ENCODE results near the gene BIRC7.
"Not testable (repeated sequence)": the region's sequence is repeated elsewhere in the genome, so short reads cannot be mapped to it uniquely, and the experiment has no call there.

Gene BIRC7

DNA sequence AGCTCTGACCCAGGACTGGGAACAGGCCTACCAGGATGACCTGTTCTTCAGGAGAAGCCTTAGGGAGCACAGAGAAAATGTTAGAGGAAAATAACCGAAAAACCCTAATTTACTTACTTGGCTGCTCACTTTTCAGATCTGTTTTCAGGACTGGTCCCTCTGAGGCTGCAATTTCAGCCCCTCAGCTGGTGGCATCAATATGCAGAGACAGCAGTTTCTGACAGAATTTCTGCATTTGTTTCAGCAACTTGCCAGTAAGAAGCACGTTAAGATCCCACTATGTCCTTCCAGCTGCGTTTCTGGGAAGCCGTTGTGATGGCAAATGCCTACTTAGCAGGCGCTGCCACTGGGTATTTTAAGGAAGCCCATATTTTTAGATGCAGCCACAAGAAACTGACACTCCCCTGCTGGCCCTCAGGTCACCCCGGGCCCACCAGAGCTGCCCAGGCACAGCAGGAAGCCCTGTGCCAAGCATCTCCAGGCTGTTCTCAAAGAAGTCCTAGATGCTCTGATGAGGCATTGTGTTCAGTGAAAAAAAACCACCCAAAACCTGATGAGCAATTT, 27.3 kb upstream of the BIRC7 start:
- DNase-seq (ENCODE audit: low read depth) = no peak

- DNase-seq (ENCODE audit: low read depth) = no peak
Measured at GRCh38 chr20:63210011-63210605, 25.6 kb upstream of the BIRC7 start.

- no peak for DNase-seq (ENCODE audit: low read depth)
Measured at GRCh38 chr20:63212393-63212730, 23.3 kb upstream of the BIRC7 start.

- DNase-seq (ENCODE audit: low read depth) = no peak
Measured at GRCh38 chr20:63212792-63213191, 22.9 kb upstream of the BIRC7 start.

GRCh38 chr20:63214514-63214913, 21.2 kb upstream of the BIRC7 start:
- no peak for DNase-seq (ENCODE audit: low read depth)

DNA sequence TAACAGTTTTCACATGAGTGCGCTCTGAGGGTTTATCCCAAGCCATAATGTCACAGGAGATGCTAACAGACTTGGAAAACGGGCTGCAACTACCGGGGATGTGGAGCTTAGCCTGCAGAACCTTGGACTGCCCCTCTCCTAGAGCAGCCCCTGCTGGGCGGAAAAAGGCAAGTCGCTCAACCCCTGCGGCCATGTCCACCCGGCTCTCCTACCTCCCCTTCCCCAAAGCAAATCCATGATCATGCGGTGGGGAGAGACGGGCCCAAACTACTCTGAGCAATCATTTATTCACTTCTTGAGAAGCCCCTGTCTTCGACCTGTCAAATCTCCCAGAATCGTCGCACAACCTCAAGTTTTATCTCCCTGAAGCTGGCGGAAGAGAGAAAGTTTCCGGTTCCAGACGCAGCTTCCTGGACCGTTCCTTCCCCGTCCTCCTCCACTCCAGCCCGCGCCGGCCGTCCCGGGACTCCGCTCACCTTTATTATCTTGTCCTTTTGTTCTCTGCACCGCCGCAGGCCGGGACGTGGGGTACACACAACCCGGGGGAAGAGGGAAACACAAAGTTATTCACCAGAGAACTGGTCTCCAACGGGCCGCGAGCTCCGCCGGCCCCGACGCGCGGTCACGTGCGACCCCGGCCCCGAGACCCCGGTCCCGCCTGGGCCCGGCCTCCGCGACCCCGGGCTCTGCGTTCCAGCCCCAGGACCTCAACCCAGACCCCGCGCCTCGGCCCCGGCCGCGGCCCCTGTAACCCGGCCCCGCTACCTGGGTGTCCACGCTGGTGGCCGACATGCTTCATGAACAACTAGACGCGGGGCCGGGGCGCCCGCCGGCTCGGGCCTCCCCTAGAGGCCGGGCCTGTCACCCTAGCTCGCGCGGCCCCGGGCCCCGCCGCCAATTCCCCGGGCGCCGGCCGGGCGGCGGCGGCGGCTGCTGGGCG, 20.3 kb upstream of the BIRC7 start:
- no peak for DNase-seq (ENCODE audit: low read depth)

GRCh38 chr20:63216041-63216848, 19.5 kb upstream of the BIRC7 start, which contains the start of gene YTHDF1:
YTHDF1 (minus strand) TSS chr20:63216131; CDS start chr20:63215892, 239 bp downstream.
- DNase-seq (ENCODE audit: low read depth) = peak; percentile 82

- no peak for DNase-seq (ENCODE audit: low read depth)
Measured at GRCh38 chr20:63216849-63217471, 18.7 kb upstream of the BIRC7 start.

DNA sequence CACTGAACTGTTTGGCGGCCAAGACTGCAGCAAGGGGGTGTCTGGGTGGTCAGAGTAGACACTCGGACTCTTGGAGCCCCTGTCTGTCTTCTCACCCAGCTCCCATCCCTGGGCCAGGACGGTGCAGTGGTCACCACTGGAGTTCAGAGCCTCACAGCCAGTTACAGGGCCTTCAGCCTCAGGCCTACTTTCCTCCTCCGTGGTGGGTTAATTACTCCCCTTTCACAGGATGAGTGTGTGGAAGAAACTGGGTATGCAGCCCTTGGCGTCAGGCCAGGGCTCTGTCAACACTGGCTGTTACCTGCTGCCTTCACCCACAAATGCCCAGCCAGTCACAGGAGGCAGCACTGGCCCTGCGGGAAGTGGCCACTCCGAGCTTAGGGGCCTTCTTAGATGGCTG, 18.0 kb upstream of the BIRC7 start:
- DNase-seq (ENCODE audit: low read depth) = no peak

DNA sequence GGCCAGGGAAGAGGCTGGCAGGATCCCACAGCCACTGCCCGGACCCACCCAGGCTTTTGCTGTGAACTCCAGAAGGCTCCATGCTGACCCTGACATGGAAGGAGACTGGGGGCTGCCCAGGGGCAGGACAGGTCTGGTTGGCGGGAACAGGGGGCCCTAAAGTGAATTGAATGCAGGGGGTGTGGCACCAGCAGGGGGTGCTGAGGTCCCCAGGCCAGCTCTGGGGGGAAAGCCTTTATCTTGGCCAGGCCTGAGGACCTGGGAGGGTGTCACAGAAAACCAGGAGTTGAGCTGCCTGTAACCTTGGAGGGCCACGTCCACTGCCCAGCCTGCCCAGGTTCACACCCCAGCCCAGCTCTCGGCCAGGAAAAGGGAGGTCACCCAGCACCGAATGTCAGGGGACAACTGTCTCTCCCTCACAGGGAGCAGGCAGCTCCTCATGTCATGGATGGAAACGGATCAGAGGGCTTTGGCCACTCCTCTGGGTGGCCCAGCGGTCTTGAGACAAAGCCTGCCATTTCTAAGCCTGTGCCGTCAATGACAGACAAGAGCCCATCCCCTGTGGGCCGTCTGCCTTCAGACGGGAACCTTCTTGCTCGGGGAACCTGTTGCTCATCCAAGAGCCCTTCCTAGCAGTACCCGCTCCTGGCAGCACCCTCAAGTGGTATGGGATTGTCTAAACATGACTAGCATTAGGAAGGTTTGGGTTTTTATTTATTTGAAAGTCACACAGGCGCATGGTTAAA, 16.8 kb upstream of the BIRC7 start:
- DNase-seq (ENCODE audit: low read depth) = no peak

DNA sequence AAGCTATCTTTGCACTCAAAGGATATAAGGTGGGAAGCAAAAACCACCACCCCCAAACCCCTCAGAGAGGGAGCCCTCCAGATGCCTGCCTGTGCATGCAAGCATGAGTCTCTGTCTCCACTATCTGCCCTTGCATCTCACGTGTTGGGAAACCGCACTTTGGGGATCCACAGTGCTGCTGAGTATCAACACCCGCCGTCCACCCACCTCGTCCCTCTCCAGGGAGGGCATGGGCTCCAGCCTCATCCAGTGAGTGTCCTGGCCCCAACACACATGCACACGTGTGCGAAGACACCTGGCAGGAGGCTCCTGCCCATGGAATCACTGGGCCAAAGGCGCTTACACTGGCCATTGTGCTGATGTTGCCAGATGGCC, 16.3 kb upstream of the BIRC7 start:
- no peak for DNase-seq (ENCODE audit: low read depth)

DNA sequence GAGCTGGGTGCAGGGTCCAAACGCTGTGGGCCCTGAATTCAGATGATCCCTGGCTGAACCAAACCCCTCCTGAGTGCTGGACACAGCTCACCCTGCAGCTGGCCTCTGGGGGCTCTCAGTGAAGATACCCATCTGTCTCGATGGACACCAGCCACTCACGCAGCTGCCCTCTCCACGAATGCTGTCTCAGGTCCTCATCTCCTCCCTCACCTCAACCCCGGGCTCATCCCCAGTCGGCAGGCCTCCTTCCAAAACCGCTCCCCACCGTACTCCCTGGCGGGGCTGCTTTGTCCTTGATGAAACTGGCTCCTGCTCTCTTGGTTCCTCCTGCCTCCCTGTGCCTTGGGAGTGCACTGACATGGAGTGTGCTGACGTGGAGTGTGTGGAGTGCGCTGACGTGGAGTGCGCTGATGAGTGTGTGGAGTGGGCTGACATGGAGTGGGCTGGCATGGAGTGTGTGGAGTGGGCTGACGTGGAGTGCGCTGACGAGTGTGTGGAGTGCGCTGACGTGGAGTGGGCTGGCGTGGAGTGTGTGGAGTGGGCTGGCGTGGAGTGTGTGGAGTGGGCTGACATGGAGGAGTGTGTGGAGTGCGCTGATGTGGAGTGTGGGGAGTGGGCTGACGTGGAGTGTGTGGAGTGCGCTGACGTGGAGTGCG, 15.7 kb upstream of the BIRC7 start:
- DNase-seq (ENCODE audit: low read depth) = no peak

DNA sequence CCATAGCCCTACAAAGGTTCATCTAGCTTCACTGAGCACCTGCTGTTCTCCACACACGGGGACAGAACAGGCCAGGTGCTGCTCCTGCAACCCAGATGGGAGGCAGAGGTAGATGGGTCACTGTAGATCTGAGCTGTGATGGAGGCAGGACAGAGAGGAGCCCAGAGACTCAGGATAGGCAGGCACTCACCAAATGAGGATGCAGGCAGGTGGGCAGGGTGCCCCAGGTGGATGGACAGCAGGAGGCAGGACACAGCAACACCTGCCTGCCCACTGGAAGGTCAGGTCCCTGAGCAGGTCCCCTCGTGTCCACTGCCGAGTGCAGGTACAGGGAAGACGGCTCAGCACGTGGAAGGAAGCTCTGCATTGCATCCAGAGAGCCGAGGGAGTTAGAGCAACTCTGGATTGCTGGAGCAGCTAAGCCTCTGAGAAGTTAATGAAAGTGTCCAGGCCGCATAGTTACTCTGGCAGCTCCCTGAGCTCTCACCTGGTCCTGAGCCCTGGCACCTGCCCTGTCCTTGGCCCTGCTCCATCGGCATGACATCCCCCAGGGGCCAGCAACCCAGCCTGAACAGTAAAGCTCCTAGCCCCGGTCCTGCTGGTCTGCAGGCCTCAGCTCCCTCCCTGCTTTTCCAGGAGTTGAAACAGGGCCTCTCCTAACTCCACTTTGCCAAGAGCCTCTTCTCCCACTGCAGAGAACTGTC, 14.9 kb upstream of the BIRC7 start:
- no peak for DNase-seq (ENCODE audit: low read depth)

DNA sequence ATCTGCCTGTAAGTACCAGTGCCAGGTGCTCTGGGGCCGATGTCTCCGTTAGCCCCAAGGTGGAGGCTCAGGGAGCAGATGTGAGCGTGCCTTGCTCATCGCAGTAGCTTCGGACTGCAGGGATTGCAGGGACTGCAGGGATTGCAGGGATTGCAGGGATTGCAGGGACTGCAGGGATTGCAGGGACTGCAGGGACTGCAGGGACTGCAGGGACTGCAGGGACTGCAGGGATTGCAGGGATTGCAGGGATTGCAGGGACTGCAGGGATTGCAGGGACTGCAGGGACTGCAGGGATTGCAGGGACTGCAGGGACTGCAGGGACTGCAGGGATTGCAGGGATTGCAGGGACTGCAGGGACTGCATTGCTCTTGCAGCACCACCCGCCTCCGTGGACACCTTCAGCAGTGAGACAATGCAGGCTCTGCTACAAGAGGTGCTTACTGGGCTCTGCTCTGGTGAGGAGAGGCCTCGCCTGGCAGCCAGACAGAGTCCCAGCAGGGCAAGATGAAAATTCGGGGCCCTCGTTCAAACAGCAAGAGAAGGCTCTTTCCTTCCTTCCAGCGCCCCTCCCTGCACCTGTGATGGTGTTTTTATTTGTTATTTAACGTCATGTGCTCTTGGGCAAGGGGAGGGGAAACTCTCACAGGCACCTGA, 14.2 kb upstream of the BIRC7 start:
- DNase-seq (ENCODE audit: low read depth) = not testable (repeated sequence)

- DNase-seq (ENCODE audit: low read depth) = no peak
Measured at GRCh38 chr20:63222541-63222940, 13.2 kb upstream of the BIRC7 start.

DNA sequence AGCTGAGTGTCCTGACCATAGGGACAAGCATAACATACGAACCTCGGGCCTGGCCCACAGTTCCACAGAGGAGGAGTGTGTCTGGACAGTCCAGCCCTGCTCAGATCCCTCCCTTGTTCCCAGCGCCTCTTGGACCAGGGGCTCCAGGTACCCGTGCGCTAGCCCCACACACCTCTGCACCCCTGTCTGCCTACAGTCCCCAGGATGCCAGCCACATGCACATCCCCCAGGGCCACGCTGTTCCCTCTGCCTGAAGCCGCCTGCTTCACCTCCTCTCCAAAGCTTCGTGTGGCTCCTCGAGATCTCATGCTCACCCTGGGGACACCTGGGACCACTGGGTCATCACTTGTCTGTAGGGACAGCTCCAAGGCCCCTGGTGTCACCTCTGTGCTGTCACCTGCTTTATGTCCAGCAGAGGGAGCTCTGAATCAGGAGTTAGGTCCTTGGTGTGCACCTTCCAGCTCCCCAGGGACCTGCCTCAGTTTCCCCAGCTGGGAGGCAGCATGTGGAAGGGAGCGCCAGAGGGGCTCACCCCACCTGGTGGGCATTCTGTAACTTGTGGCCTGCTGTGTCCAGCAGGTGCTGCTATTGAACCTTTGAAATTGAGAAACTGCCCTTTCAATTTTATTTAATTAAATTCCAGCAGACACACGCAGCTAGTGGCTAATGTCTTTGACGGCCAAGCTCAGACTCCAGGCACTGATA, 12.4 kb upstream of the BIRC7 start:
- peak; percentile 20 for DNase-seq (ENCODE audit: low read depth)

GRCh38 chr20:63223826-63224207, 11.9 kb upstream of the BIRC7 start:
- no peak for DNase-seq (ENCODE audit: low read depth)

- DNase-seq (ENCODE audit: low read depth) = peak; percentile 52
Measured at GRCh38 chr20:63224412-63225081, 11.2 kb upstream of the BIRC7 start.

Measured in HS-27A (cell line).